Activated B cell treated with CpG ODN at 0.5 μM for 24 hours (primary cell): Measurements from ENCODE around the gene WBP1. TPM values are rescaled to one million over a fixed set of nuclear protein-coding genes. Genes with fewer than 3 reads are reported as not detected.

Experiments used
- ATAC-seq: fragments of 200-7000 bp; cut with Tn5 transposase; one replicate; pipeline ENCODE4 v1.10.0; 2021; ENCODE audit warnings: low read depth, mild to moderate bottlenecking, moderate library complexity
- CTCF ChIA-PET: fragments of 350-600 bp; sonication (Branson Sonifier 250); formaldehyde crosslinking; loops from one replicate; lab custom pipeline; 2021; ENCODE audit warnings: antibody characterized with exemption; lab: Charles Lee
- POLR2A ChIA-PET: fragments of 350-600 bp; sonication (Branson Sonifier 250); formaldehyde crosslinking; loops from one replicate; lab custom pipeline; 2021; ENCODE audit warnings: antibody characterized with exemption; lab: Charles Lee
- DNase-seq: peaks from one replicate; pipeline ENCODE4 v3.0.0; 2022
- H3K27ac Mint-ChIP-seq: one replicate; pipeline ENCODE4 v1.8.0; 2020; ENCODE audit warnings: mixed read lengths
- H3K27me3 Mint-ChIP-seq: one replicate; pipeline ENCODE4 v1.8.0; 2021; ENCODE audit warnings: mixed read lengths
- H3K36me3 Mint-ChIP-seq: one replicate; pipeline ENCODE4 v1.8.0; 2021; ENCODE audit warnings: low read depth, mixed read lengths
- H3K4me1 Mint-ChIP-seq: one replicate; pipeline ENCODE4 v1.8.0; 2021; ENCODE audit warnings: mixed read lengths
- H3K4me3 Mint-ChIP-seq: one replicate; pipeline ENCODE4 v1.8.0; 2020; ENCODE audit warnings: mild to moderate bottlenecking, mixed read lengths
- H3K9me3 Mint-ChIP-seq: one replicate; pipeline ENCODE4 v1.8.0; 2020; ENCODE audit warnings: mixed read lengths
- intact Hi-C: fragments of 100-400 bp; cut with micrococcal nuclease; formaldehyde crosslinking; loops from one replicate; pipeline ENCODE4 v1.15.1; 2024
- total RNA-seq: library from RNA; stranded (reverse); gene quantifications from 2 replicates; pipeline ENCODE4 v1.2.3, GENCODE V29; 2022
- TF ChIP-seq, protein P1 (sequence below): fragments of 200-600 bp; IDR thresholded peaks from one replicate; pipeline ENCODE4 v1.8.0; 2022; ENCODE audit warnings: antibody characterized with exemption, mild to moderate bottlenecking

WBP1 gene
- total RNA-seq, 1 donor from 2014 or later: 65.3 TPM

DNA sequence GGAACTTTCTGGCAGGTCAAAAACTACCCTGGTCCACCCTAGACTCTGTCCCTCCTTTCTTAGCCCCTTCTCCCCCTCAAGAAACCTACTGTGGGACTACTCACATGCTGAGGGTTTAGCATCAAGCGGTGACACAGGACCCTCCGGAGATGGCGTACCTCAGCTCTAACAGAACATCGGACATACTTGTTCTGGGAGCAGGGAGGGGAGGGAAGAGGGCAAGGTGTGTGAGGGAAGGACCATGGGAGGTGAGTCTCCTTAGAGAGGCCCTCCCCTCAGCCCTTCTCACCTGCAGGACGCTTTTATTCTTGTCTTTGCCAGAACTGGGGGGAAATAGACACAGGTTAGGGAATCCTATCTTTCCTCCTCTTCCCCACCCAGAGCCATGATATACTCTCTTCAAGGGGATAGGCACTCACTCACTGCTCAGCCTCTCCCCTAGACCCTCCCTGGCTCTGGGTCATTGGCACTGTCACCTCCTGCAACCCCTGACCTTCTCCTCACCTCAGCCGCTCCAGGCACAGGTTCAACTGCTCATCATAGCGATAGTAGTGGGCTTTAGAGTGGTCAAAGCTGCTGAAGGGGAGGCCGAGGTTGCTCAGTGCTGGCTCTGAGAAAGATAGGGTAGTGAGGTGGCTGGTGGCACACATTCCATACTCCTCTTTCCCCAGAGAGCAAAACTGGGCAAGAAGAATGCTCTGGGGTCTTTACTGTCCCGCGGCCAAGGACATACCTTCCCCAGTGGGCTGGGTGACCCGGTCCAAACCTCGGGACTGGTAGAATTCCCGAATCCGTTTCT, 47.4 kb downstream of the WBP1 start:
- Mint-ChIP-seq H3K36me3 (peaks cover 33% of the 10 kb centered on the region), H3K9me3 (no peaks in the 10 kb centered on the region), H3K27ac (no peak overlapping the region), H3K4me1 (peaks cover 58% of the 10 kb centered on the region), H3K4me3 (no peak overlapping the region), H3K27me3 (peaks cover 28% of the 10 kb centered on the region)
- TF ChIP-seq, protein P1, sequence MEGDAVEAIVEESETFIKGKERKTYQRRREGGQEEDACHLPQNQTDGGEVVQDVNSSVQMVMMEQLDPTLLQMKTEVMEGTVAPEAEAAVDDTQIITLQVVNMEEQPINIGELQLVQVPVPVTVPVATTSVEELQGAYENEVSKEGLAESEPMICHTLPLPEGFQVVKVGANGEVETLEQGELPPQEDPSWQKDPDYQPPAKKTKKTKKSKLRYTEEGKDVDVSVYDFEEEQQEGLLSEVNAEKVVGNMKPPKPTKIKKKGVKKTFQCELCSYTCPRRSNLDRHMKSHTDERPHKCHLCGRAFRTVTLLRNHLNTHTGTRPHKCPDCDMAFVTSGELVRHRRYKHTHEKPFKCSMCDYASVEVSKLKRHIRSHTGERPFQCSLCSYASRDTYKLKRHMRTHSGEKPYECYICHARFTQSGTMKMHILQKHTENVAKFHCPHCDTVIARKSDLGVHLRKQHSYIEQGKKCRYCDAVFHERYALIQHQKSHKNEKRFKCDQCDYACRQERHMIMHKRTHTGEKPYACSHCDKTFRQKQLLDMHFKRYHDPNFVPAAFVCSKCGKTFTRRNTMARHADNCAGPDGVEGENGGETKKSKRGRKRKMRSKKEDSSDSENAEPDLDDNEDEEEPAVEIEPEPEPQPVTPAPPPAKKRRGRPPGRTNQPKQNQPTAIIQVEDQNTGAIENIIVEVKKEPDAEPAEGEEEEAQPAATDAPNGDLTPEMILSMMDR: no peak
- ChIA-PET CTCF (interaction anchor here (1.4 to 3.2 kb wide), 4 partner anchors 23 to 83 kb away, joined by 4 to 30 read pairs (median 14); partner anchors contain the start of genes CCDC142 and TTC31), POLR2A (interaction anchor here (2.7 to 5.6 kb wide), 3 partner anchors 10 to 25 kb away, joined by 18 to 63 read pairs (median 35); partner anchors contain the start of genes AUP1, HTRA2 and TLX2)
- intact Hi-C loops: loop anchor here (10.0 kb wide), 2 partner anchors 149 to 329 kb away; partner anchors contain the start of genes HK2 and SEMA4F
- DNase-seq (no peak), ATAC-seq (no peak)

DNA sequence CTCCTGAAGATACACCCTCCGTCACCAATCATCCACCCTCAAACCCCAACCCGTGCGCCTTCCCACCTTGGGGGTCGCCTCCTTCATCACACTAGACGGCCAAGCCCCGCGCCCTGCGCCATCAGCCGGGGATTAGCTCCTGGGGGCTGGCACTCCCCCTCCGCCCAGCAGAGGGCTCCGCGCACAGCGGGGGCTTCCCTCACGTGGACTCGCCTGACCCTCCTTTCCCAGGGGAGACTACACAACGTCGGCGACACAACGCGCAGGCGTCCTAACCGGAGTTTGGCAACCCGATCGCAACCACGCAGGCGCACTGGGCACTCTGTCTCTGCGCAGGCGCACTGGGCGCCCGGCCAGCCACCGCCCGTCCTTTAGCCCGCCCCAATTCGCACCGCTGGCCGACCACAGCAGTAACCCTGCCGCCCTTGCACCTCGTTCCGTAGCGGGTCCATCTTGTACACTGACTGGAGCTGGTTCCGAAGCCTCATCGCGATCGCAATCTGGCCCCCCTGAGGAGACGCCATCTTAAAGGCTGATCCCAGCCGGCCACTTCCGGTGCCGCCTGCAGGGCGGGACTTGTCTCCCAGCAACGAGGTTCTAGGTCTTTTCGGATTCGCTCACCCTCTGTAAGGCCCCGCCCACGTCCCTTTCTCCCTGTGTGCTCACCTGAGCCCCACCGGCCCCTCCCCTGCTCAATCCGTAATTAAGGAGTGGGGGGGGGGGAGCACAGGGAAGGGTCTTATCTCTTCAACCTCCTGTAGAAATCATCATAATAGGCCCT, 49.1 kb downstream of the WBP1 start, which contains the start of gene PCGF1:
PCGF1 (minus strand) TSS at position 551 of the 781 bp plus-strand sequence; CDS start at position 524, 27 bp downstream.
- peaks cover 33% of the 10 kb centered on the region for H3K36me3 Mint-ChIP-seq
- intact Hi-C loops: loop anchor here (1.0 to 10.0 kb wide), 10 partner anchors 9 to 327 kb away; partner anchors contain the start of genes AUP1, DOK1, HK2 and HTRA2
- TF ChIP-seq, protein P1: no peak
- H3K27ac Mint-ChIP-seq: peak within 1 kb of the TSS; percentile 100
- POLR2A ChIA-PET: interaction anchor here (0.6 to 5.6 kb wide), 16 partner anchors 9 to 1185 kb away, joined by 3 to 63 read pairs (median 7); partner anchors contain the start of genes AUP1, CCDC142, DQX1 and HTRA2
- peak; percentile 85 for ATAC-seq
- no peaks in the 10 kb centered on the region for H3K9me3 Mint-ChIP-seq
- CTCF ChIA-PET: interaction anchor here (0.9 to 3.2 kb wide), 9 partner anchors 9 to 81 kb away, joined by 3 to 30 read pairs (median 5); partner anchors contain the start of genes AUP1, CCDC142, HTRA2 and TTC31
- peak; percentile 99 for DNase-seq
- H3K4me1 Mint-ChIP-seq: peaks cover 52% of the 10 kb centered on the region
- peaks cover 24% of the 10 kb centered on the region for H3K27me3 Mint-ChIP-seq
- H3K4me3 Mint-ChIP-seq: peak within 1 kb of the TSS; percentile 96

DNA sequence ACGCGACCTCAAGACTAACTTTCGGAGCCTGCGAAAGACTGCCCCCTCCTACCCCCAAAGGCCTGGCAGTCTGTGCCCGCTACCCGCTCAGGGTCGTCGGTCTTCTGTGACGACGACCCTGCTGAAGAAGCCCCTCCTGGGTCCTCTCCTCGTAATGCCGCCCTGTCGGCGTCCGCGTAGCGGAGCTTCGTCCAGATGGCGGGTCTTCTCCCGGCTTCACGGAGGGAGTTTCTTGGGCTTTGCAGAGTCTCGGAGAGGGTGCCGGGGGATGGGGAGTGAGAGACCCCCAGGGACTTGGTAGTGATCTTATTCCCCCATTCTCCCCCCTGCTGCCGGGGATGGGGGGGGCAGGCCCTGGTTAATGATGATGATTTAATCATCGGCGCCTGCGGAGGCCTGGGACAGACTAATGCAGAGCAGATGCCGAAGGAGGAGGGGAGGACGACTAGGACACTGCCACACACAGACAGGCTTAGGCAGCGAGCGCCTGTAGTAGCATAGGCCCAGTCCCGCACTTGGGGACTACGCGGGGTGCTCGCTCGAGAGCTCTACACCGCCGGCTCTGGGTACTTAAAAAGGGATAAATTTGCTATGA, 49.8 kb downstream of the WBP1 start:
- H3K4me1 Mint-ChIP-seq: peaks cover 47% of the 10 kb centered on the region
- H3K9me3 Mint-ChIP-seq: no peaks in the 10 kb centered on the region
- peaks cover 33% of the 10 kb centered on the region for H3K36me3 Mint-ChIP-seq
- intact Hi-C loops: loop anchor here (1.0 to 10.0 kb wide), 10 partner anchors 8 to 327 kb away; partner anchors contain the start of genes AUP1, DOK1, HK2 and HTRA2
- CTCF ChIA-PET: interaction anchor here (1.0 to 3.2 kb wide), 6 partner anchors 8 to 80 kb away, joined by 3 to 30 read pairs (median 8); partner anchors contain the start of genes CCDC142 and TTC31
- ATAC-seq (peak; percentile 10), DNase-seq (no peak)
- POLR2A ChIA-PET: interaction anchor here (0.5 to 5.6 kb wide), 17 partner anchors 8 to 317 kb away, joined by 3 to 63 read pairs (median 7); partner anchors contain the start of genes AUP1, CCDC142, DQX1 and HTRA2
- peaks cover 24% of the 10 kb centered on the region for H3K27me3 Mint-ChIP-seq
- TF ChIP-seq, protein P1: no peak
- peak overlapping the region; percentile 100 for H3K27ac Mint-ChIP-seq
- H3K4me3 Mint-ChIP-seq: peak overlapping the region; percentile 96

DNA sequence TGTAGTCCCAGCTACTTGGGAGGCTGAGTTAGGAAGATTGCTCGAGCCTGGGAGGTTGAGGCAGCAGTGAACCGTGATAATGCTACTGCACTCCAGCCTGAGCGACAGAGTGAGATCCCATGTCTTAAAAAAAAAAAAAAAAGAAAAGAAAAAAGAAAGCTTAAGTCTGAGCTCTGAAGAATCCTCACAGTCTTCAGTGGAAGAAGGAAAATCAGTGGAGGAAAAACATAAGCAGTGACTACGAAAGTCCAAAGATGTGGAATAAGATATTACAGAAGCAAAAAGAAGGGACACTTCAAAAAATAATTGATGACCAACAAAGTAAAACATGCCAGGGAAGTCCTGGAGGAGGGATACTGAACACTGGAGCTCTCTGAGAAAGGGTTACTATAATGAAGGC, 52.0 kb downstream of the WBP1 start:
- Mint-ChIP-seq H3K27ac (no peak overlapping the region), H3K27me3 (peaks cover 20% of the 10 kb centered on the region), H3K9me3 (no peaks in the 10 kb centered on the region), H3K4me1 (peaks cover 36% of the 10 kb centered on the region), H3K36me3 (peaks cover 21% of the 10 kb centered on the region), H3K4me3 (no peak overlapping the region)
- TF ChIP-seq, protein P1: no peak
- ChIA-PET POLR2A (interaction anchor here (0.7 to 5.6 kb wide), 6 partner anchors 14 to 1452 kb away, joined by 3 to 63 read pairs (median 4); partner anchors contain the start of genes AUP1, DQX1, HTRA2 and WBP1), CTCF (interaction anchor here (1.5 kb wide), 1 partner anchor 27 kb away, joined by 4 read pairs; the partner anchor contains the start of genes CCDC142 and TTC31)
- DNase-seq (no peak), ATAC-seq (no peak)
- intact Hi-C loops: loop anchor here (10.0 kb wide), 1 partner anchor 335 kb away; the partner anchor contains the start of gene MOB1A

Other genes starting within 250 kb of the WBP1 start
- gene SLC4A5, start 115.0 kb upstream of the WBP1 start, total RNA-seq: 5.4 and 5.9 TPM in 2 replicates
- 122 and 137 TPM in 2 replicates for gene DCTN1, start 78.1 kb upstream of the WBP1 start, total RNA-seq
- gene C2orf81, start 36.8 kb upstream of the WBP1 start, total RNA-seq: 3.9 and 5.5 TPM in 2 replicates
- 32.3 and 33.5 TPM in 2 replicates for gene WDR54, start 36.7 kb upstream of the WBP1 start, total RNA-seq
- 8.3 and 11.6 TPM in 2 replicates for gene RTKN, start 16.5 kb upstream of the WBP1 start, total RNA-seq
- gene INO80B, start 3.4 kb upstream of the WBP1 start, total RNA-seq: 47.9 and 51.3 TPM in 2 replicates
- 70.8 and 85.7 TPM in 2 replicates for gene MOGS, start 6.9 kb downstream of the WBP1 start, total RNA-seq
- 86.9 and 98.8 TPM in 2 replicates for gene MRPL53, start 14.2 kb downstream of the WBP1 start, total RNA-seq
- gene CCDC142, start 24.6 kb downstream of the WBP1 start, total RNA-seq: 29.3 and 40.4 TPM in 2 replicates
- gene TTC31, start 24.6 kb downstream of the WBP1 start, total RNA-seq: 41.9 and 49.1 TPM in 2 replicates
- 0.69 and 1.2 TPM in 2 replicates for gene LBX2, start 41.2 kb downstream of the WBP1 start, total RNA-seq
- 29.3 and 34.7 TPM in 2 replicates for gene PCGF1, start 49.3 kb downstream of the WBP1 start, total RNA-seq
- not detected in 2 replicates for gene TLX2, start 56.0 kb downstream of the WBP1 start, total RNA-seq
- gene DQX1, start 67.8 kb downstream of the WBP1 start, total RNA-seq: 0.51 and 0.73 TPM in 2 replicates
- 167 and 177 TPM in 2 replicates for gene AUP1, start 71.3 kb downstream of the WBP1 start, total RNA-seq
- 49.4 and 53.1 TPM in 2 replicates for gene HTRA2, start 71.5 kb downstream of the WBP1 start, total RNA-seq
- gene LOXL3, start 95.5 kb downstream of the WBP1 start, total RNA-seq: 1.4 and 2.3 TPM in 2 replicates
- gene DOK1, start 96.3 kb downstream of the WBP1 start, total RNA-seq: 33.8 and 35.1 TPM in 2 replicates
- gene M1AP, start 189.9 kb downstream of the WBP1 start, total RNA-seq: not detected in 2 replicates
- gene SEMA4F, start 195.8 kb downstream of the WBP1 start, total RNA-seq: 10.2 and 11.6 TPM in 2 replicates